ENCODE data around the gene TRUB2. TPM values are rescaled to one million over a fixed set of nuclear protein-coding genes. Genes with fewer than 3 reads are reported as not detected.

The TRUB2 gene
- total and polyA plus RNA-seq, 2 experiments from 2014 or later: 17.4 to 50.9 TPM

- Histone ChIP-seq H3K36me3 (replicated peaks; ENCODE audit: insufficient read depth, low read depth) (no peaks in the 10 kb centered on the region), H3K4me3 (no peak overlapping the region), H3K4me1 (ENCODE audit: insufficient read depth) (no peaks in the 10 kb centered on the region), H3K27ac (no peak overlapping the region), H3K4me2 (no peak overlapping the region), H3K9me3 (ENCODE audit: low read depth) (no peaks in the 10 kb centered on the region), H3K27me3 (no peaks in the 10 kb centered on the region), H2AFZ (no peak overlapping the region), H4K20me1 (ENCODE audit: insufficient read depth, poor library complexity, severe bottlenecking) (no peaks in the 10 kb centered on the region), H3K9me2 (replicated peaks; ENCODE audit: insufficient read depth) (no peaks in the 10 kb centered on the region), H3K79me2 (peaks cover 8% of the 10 kb centered on the region)
- DNase-seq (ENCODE audit: low spot score): no peak
- WGBS (ENCODE audit: low lambda C conversion rate, missing lambda C conversion rate): 92% methylated on average over 15 of the region's 15 CpGs
- TF ChIP-seq EZH2phosphoT487 (IDR thresholded peaks at IDR 0.05; ENCODE audit: low read depth, severe bottlenecking, unreplicated experiment) (no peak), EZH2 (IDR thresholded peaks at IDR 0.05; ENCODE audit: borderline replicate concordance) (no peak), CTCF (IDR thresholded peaks at IDR 0.05; ENCODE audit: poor library complexity) (no peak)
These were observed 55.2 kb downstream of the TRUB2 start for GRCh38 chr9:128266868-128267590.

- Histone ChIP-seq H4K20me1 (ENCODE audit: insufficient read depth, poor library complexity, severe bottlenecking) (no peaks in the 10 kb centered on the region), H2AFZ (no peak overlapping the region), H3K9me3 (ENCODE audit: low read depth) (no peaks in the 10 kb centered on the region), H3K79me2 (peaks cover 2% of the 10 kb centered on the region), H3K9me2 (replicated peaks; ENCODE audit: insufficient read depth) (no peaks in the 10 kb centered on the region), H3K4me3 (no peak overlapping the region), H3K27me3 (no peaks in the 10 kb centered on the region), H3K36me3 (replicated peaks; ENCODE audit: insufficient read depth, low read depth) (peaks cover 3% of the 10 kb centered on the region), H3K4me2 (no peak overlapping the region), H3K4me1 (ENCODE audit: insufficient read depth) (no peaks in the 10 kb centered on the region), H3K27ac (no peak overlapping the region)
- 93% methylated on average over 10 of the region's 10 CpGs for whole genome bisulfite sequencing (ENCODE audit: low lambda C conversion rate, missing lambda C conversion rate)
- no peak for DNase-seq (ENCODE audit: low spot score)
- no peak for TF ChIP-seq CTCF (IDR thresholded peaks at IDR 0.05; ENCODE audit: poor library complexity)
- TF ChIP-seq EZH2 (IDR thresholded peaks at IDR 0.05; ENCODE audit: borderline replicate concordance): no peak
- TF ChIP-seq EZH2phosphoT487 (IDR thresholded peaks at IDR 0.05; ENCODE audit: low read depth, severe bottlenecking, unreplicated experiment): no peak
These were observed 56.8 kb downstream of the TRUB2 start for GRCh38 chr9:128265348-128265847.

GRCh38 chr9:128262687-128263086 lies 59.6 kb downstream of the TRUB2 start:
- H3K36me3 ChIP-seq (replicated peaks; ENCODE audit: insufficient read depth, low read depth): peaks cover 3% of the 10 kb centered on the region

More at GRCh38 chr9:128262687-128263086, 59.6 kb downstream of the TRUB2 start:
- Histone ChIP-seq H2AFZ (no peak overlapping the region), H3K79me2 (no peaks in the 10 kb centered on the region), H3K4me2 (no peak overlapping the region), H3K9me2 (replicated peaks; ENCODE audit: insufficient read depth) (no peaks in the 10 kb centered on the region), H3K27me3 (no peaks in the 10 kb centered on the region), H3K27ac (no peak overlapping the region), H3K9me3 (ENCODE audit: low read depth) (no peaks in the 10 kb centered on the region), H3K4me3 (no peak overlapping the region), H3K4me1 (ENCODE audit: insufficient read depth) (no peaks in the 10 kb centered on the region), H4K20me1 (ENCODE audit: insufficient read depth, poor library complexity, severe bottlenecking) (no peaks in the 10 kb centered on the region)
- TF ChIP-seq EZH2phosphoT487 (IDR thresholded peaks at IDR 0.05; ENCODE audit: low read depth, severe bottlenecking, unreplicated experiment) (no peak), CTCF (IDR thresholded peaks at IDR 0.05; ENCODE audit: poor library complexity) (no peak), EZH2 (IDR thresholded peaks at IDR 0.05; ENCODE audit: borderline replicate concordance) (no peak)
- WGBS (ENCODE audit: low lambda C conversion rate, missing lambda C conversion rate): 92% methylated on average over 4 of the region's 4 CpGs
- DNase-seq (ENCODE audit: low spot score): no peak

Data from hepatocyte (in vitro differentiated cells).